Suprapubic skin (tissue), 4 donors: ENCODE results near the gene CCDC106.

Experiments
- CTCF ChIP-seq, 2 donors: fragments of 200-600 bp in 1 of 2; fragments of 450-650 bp in 1 of 2; sonication (generic) in 1 of 2; IDR thresholded peaks; one replicate each; pipeline ENCODE4 v1.5.1; 2016 to 2019; ENCODE audit warnings: antibody characterized with exemption in 2 of 2, mild to moderate bottlenecking in 1 of 2, moderate library complexity in 1 of 2
- EP300 ChIP-seq: sonication (generic); formaldehyde crosslinking; IDR thresholded peaks from one replicate; pipeline ENCODE4 v1.6.1; 2017; ENCODE audit warnings: antibody characterized with exemption
- POLR2A ChIP-seq, 2 donors: fragments of 450-650 bp; IDR thresholded peaks; one replicate each; pipeline ENCODE4 v1.6.1; 2017; ENCODE audit warnings: antibody characterized with exemption in 2 of 2, mild to moderate bottlenecking in 2 of 2, moderate library complexity in 2 of 2
- POLR2AphosphoS5 ChIP-seq, 3 donors: sonication (generic); formaldehyde crosslinking; IDR thresholded peaks; one replicate each; pipeline ENCODE4 v1.6.1; 2017; ENCODE audit warnings: antibody characterized with exemption in 3 of 3

DNA sequence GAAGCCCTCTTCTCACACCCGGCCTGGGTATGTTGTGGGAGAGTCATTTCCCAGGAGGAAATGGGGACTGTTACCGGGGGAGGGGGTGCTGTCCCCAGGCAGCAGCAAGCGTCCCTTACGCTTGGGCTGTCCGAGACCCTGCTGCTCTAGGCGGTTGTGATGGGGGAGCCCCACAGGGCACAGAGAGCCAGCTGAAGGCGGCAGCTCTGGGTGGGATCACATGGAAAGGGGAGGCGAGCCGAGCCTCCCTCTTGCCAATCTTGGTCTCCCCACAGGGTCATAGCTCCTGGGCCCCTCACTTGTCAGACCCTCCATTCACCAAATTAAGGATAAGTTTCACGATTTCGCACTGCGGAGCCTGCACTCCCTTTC, 49.0 kb downstream of the CCDC106 start:
- TF ChIP-seq CTCF (IDR thresholded peaks at IDR 0.05): no peak
- no peak for TF ChIP-seq EP300
- no peak for TF ChIP-seq POLR2A (IDR thresholded peaks at IDR 0.05)
- no peak for TF ChIP-seq POLR2AphosphoS5 (IDR thresholded peaks at IDR 0.05)
